HUDEP-2 (cell line): ENCODE data around the gene SMYD3.
A peak's percentile ranks its signal among the peaks of the same experiment; 100 is the strongest.

Source experiments
- DNase-seq, 76 experiments: peaks; one replicate each; lab custom pipeline; 2025; ENCODE audit not compliant: unreplicated experiment in 76 of 76; lab: John Stamatoyannopoulos, UW

The SMYD3 gene

GRCh38 chr1:246317332-246318035, 189.6 kb downstream of the SMYD3 start:
- no peak for DNase-seq

GRCh38 chr1:246311461-246311860, 195.6 kb downstream of the SMYD3 start:
- no peak for DNase-seq

- DNase-seq: no peak
Measured at GRCh38 chr1:246309247-246309884, 197.7 kb downstream of the SMYD3 start.

- DNase-seq: no peak
Measured at GRCh38 chr1:246308533-246309075, 198.5 kb downstream of the SMYD3 start.

- peak in 16 of 76 experiments; percentile 2 to 46 (median 17) for DNase-seq
Measured at GRCh38 chr1:246306415-246307037, 200.6 kb downstream of the SMYD3 start.

GRCh38 chr1:246304484-246305259, 202.4 kb downstream of the SMYD3 start:
- DNase-seq: no peak

- DNase-seq: no peak
Measured at GRCh38 chr1:246302711-246303317, 204.3 kb downstream of the SMYD3 start.

GRCh38 chr1:246302251-246302625, 204.8 kb downstream of the SMYD3 start:
- no peak for DNase-seq

GRCh38 chr1:246301553-246302250, 205.4 kb downstream of the SMYD3 start:
- no peak for DNase-seq

- DNase-seq: no peak
Measured at GRCh38 chr1:246300626-246301549, 206.2 kb downstream of the SMYD3 start.

GRCh38 chr1:246297279-246298265, 209.5 kb downstream of the SMYD3 start:
- no peak for DNase-seq

GRCh38 chr1:246295968-246296367, 211.1 kb downstream of the SMYD3 start:
- DNase-seq: no peak

- DNase-seq: no peak
Measured at GRCh38 chr1:246295340-246295739, 211.7 kb downstream of the SMYD3 start.

- DNase-seq: no peak
Measured at GRCh38 chr1:246294263-246294662, 212.8 kb downstream of the SMYD3 start.

- DNase-seq: no peak
Measured at GRCh38 chr1:246293366-246294121, 213.5 kb downstream of the SMYD3 start.

GRCh38 chr1:246292571-246292970, 214.5 kb downstream of the SMYD3 start:
- DNase-seq: no peak

GRCh38 chr1:246291127-246291526, 216.0 kb downstream of the SMYD3 start:
- DNase-seq: no peak
